ACC112 (cell line): Measurements from ENCODE around the gene NR2F1-AS1.

Experiments used
- H2AFZ ChIP-seq: fragments of 200-600 bp; sonication (generic); one replicate; pipeline ENCODE4 v1.6.0; 2017; ENCODE audit warnings: antibody characterized with exemption, low read length; ENCODE audit not compliant: unreplicated experiment
- H3K27ac ChIP-seq: fragments of 200-600 bp; sonication (generic); 2 replicates; pipeline ENCODE4 v1.5.1; 2014; ENCODE audit warnings: low read depth, mild to moderate bottlenecking, antibody characterized with exemption, low read length, moderate library complexity
- H3K27me3 ChIP-seq: fragments of 200-600 bp; sonication (generic); 2 replicates; pipeline ENCODE4 v1.6.1; 2014; ENCODE audit warnings: mild to moderate bottlenecking, antibody characterized with exemption, low read length, moderate library complexity, mixed read lengths; ENCODE audit not compliant: insufficient read depth
- H3K36me3 ChIP-seq: fragments of 200-600 bp; sonication (generic); 2 replicates; pipeline ENCODE4 v1.6.1; 2016; ENCODE audit warnings: mild to moderate bottlenecking, antibody characterized with exemption, low read length, moderate library complexity, mixed read lengths; ENCODE audit not compliant: insufficient read depth
- H3K4me1 ChIP-seq: fragments of 200-600 bp; sonication (generic); one replicate; pipeline ENCODE4 v1.6.1; 2016; ENCODE audit warnings: low read length, mixed read lengths; ENCODE audit not compliant: insufficient read depth, unreplicated experiment, control insufficient read depth
- H3K4me3 ChIP-seq: fragments of 200-600 bp; sonication (generic); 2 replicates; pipeline ENCODE4 v1.5.1; 2014; ENCODE audit warnings: mild to moderate bottlenecking, low read depth, low read length
- H3K79me2 ChIP-seq: fragments of 200-600 bp; sonication (generic); one replicate; pipeline ENCODE4 v1.6.0; 2016; ENCODE audit warnings: low read length; ENCODE audit not compliant: control insufficient read depth, unreplicated experiment, insufficient read depth

NR2F1-AS1 gene

GRCh38 chr5:93587597-93588351, 6.8 kb upstream of the NR2F1-AS1 start:
- Histone ChIP-seq H3K4me1 (peaks cover 34% of the 10 kb centered on the region), H3K4me3 (peak overlapping the region; percentile 84), H3K27me3 (no peaks in the 10 kb centered on the region), H3K27ac (peak overlapping the region; percentile 31), H3K36me3 (peaks cover 13% of the 10 kb centered on the region; the same call in 1 of the 2 replicates), H3K79me2 (peaks cover 89% of the 10 kb centered on the region), H2AFZ (peak overlapping the region; percentile 11)

GRCh38 chr5:93586736-93587596, 5.9 kb upstream of the NR2F1-AS1 start:
- peaks cover 83% of the 10 kb centered on the region for H3K79me2 ChIP-seq
- peak overlapping the region; percentile 31 for H3K27ac ChIP-seq
- H3K4me3 ChIP-seq: peak overlapping the region; percentile 84

GRCh38 chr5:93585767-93586385, 4.9 kb upstream of the NR2F1-AS1 start:
- peaks cover 8% of the 10 kb centered on the region; the same call in 1 of the 2 replicates for H3K36me3 ChIP-seq
- peak overlapping the region; percentile 54 for H2AFZ ChIP-seq
- peaks cover 75% of the 10 kb centered on the region for H3K79me2 ChIP-seq
- peak overlapping the region; percentile 84 for H3K4me3 ChIP-seq
- no peaks in the 10 kb centered on the region for H3K27me3 ChIP-seq
- H3K27ac ChIP-seq: peak overlapping the region; percentile 31
- H3K4me1 ChIP-seq: peaks cover 22% of the 10 kb centered on the region

More at GRCh38 chr5:93586736-93587596, 5.9 kb upstream of the NR2F1-AS1 start:
- Histone ChIP-seq H3K36me3 (peaks cover 13% of the 10 kb centered on the region; the same call in 1 of the 2 replicates), H2AFZ (no peak overlapping the region), H3K27me3 (no peaks in the 10 kb centered on the region), H3K4me1 (peaks cover 33% of the 10 kb centered on the region)

GRCh38 chr5:93585041-93585766, 4.2 kb upstream of the NR2F1-AS1 start:
- Histone ChIP-seq H3K27me3 (no peaks in the 10 kb centered on the region), H2AFZ (peak overlapping the region; percentile 40), H3K27ac (peak overlapping the region; percentile 39), H3K4me1 (peaks cover 15% of the 10 kb centered on the region), H3K36me3 (peaks cover 4% of the 10 kb centered on the region; the same call in 1 of the 2 replicates), H3K79me2 (peaks cover 75% of the 10 kb centered on the region), H3K4me3 (peak overlapping the region; percentile 84)

DNA sequence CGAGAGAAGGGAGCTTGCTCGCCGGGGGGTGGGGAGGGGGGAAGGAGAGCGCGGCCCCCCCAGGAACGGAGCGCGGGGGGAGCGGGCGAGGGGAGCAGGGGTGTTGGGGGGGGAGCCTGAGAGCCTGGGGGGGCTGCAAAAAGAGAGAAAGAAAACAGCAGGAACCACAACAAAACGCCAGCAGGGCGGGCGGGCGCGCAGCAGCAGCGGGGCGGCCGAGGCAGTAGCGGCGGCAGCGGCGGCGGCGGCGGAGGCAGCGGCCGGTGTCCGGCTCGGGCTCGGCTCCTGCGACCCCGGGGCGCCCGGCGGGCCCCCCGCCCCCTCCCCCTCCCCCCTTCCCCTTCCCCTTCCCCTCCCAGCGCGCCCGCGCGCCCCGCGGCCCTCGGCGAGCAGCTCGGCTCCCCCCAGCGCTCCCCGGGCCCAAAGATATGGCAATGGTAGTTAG, 3.6 kb upstream of the NR2F1-AS1 start:
- Histone ChIP-seq H3K4me3 (peak overlapping the region; percentile 84), H3K4me1 (peaks cover 9% of the 10 kb centered on the region), H2AFZ (no peak overlapping the region), H3K27ac (peak overlapping the region; percentile 77; the same call in 1 of the 2 replicates), H3K79me2 (peaks cover 75% of the 10 kb centered on the region), H3K36me3 (peaks cover 4% of the 10 kb centered on the region; the same call in 1 of the 2 replicates), H3K27me3 (no peaks in the 10 kb centered on the region)

DNA sequence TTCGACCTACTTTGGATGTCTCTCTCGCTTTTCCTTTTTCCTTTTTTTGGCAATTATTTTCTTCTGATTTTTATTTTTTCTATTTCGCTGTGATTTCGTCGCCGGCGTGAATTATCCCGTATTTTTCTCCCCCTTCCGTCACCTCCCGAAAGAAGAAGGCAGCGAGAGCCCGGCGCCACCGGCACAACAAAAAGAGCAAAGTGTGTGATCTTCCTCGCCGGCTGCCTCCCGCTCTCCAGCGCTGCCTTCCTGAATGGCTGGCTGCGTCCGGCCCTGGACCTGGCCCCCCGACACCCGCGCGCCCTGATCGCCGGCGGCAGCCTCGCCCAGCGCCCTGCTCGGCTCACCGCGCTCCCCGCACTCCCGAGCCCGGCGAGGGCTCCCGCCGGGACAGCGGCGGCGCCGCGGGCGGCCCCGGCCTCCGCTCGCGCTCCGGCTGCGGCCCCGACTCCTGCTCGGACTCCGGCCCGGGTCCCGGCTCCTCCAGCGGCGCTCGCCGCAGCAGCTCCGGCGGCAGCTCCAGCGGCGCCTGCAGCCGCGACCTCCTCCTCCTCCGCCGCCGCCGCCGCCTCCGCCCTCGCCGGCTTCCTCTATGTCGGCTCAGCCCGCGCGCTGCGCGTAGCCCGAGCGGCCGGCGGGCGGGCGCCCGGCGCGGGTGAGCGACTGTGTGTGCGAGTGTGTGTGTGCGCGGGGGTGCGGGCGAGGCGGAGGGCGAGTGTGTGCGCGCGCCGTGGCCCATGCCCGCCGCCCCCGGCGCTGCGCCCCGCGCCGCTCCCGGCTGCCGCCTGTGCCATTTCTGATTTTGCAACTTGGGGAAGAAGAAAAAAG, 3.0 kb upstream of the NR2F1-AS1 start:
- peak overlapping the region; percentile 77 for H3K27ac ChIP-seq
- H3K27me3 ChIP-seq: no peaks in the 10 kb centered on the region
- H3K4me1 ChIP-seq: peaks cover 3% of the 10 kb centered on the region
- peaks cover 74% of the 10 kb centered on the region for H3K79me2 ChIP-seq
- H3K4me3 ChIP-seq: peak overlapping the region; percentile 84
- peaks cover 4% of the 10 kb centered on the region; the same call in 1 of the 2 replicates for H3K36me3 ChIP-seq
- H2AFZ ChIP-seq: peak overlapping the region; percentile 28

DNA sequence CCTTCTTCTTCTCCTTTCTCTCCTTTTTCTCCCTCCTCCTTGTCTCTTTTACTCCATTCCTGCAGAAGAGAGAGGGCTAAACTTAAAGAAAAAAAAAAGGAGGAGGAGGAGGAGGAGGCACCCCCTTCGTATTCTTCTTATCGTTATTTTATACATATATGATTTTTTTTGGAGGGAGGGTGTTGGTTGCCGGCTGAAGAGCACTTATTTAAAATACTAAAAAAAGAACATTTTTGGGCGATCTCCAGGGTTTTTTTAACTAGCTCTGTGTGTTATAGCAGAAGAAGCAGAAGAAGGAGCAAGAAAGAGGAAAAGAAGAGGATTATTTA, 2.4 kb upstream of the NR2F1-AS1 start:
- H3K4me1 ChIP-seq: peaks cover 5% of the 10 kb centered on the region
- peak overlapping the region; percentile 28 for H2AFZ ChIP-seq
- no peaks in the 10 kb centered on the region for H3K27me3 ChIP-seq
- peak overlapping the region; percentile 77 for H3K27ac ChIP-seq
- H3K36me3 ChIP-seq: peaks cover 4% of the 10 kb centered on the region; the same call in 1 of the 2 replicates
- H3K4me3 ChIP-seq: peak overlapping the region; percentile 84
- peaks cover 74% of the 10 kb centered on the region for H3K79me2 ChIP-seq

GRCh38 chr5:93582677-93583438, 1.8 kb upstream of the NR2F1-AS1 start, which contains the start of gene NR2F1:
TSS of gene NR2F1 (plus strand) at chr5:93583222. CDS start at chr5:93585024, 1,802 bp downstream.
- peaks cover 10% of the 10 kb centered on the region for H3K4me1 ChIP-seq
- peaks cover under 1% of the 10 kb centered on the region; the same call in 1 of the 2 replicates for H3K36me3 ChIP-seq
- H3K79me2 ChIP-seq: peaks cover 74% of the 10 kb centered on the region
- H3K27me3 ChIP-seq: no peaks in the 10 kb centered on the region
- peak within 1 kb of the TSS; percentile 28 for H2AFZ ChIP-seq
- H3K27ac ChIP-seq: peak within 1 kb of the TSS; percentile 77
- peak within 1 kb of the TSS; percentile 84 for H3K4me3 ChIP-seq

- Histone ChIP-seq H3K27me3 (no peaks in the 10 kb centered on the region), H3K4me3 (peak overlapping the region; percentile 84), H3K79me2 (peaks cover 74% of the 10 kb centered on the region)
These were observed 1.1 kb upstream of the NR2F1-AS1 start for GRCh38 chr5:93582167-93582462.

More at GRCh38 chr5:93582167-93582462, 1.1 kb upstream of the NR2F1-AS1 start:
- Histone ChIP-seq H3K4me1 (peaks cover 17% of the 10 kb centered on the region), H3K36me3 (no peaks in the 10 kb centered on the region), H3K27ac (peak overlapping the region; percentile 77), H2AFZ (no peak overlapping the region)
